H1 (cell line): ENCODE data around the gene FSIP1. TPM values are rescaled to one million over a fixed set of nuclear protein-coding genes. Genes with fewer than 3 reads are reported as not detected.

Experiments
- CHD2 ChIP-seq: IDR thresholded peaks from 2 replicates; pipeline ENCODE4 v1.6.1; 2012; ENCODE audit warnings: low read length, improper control_type of control experiment
- CHD7 ChIP-seq: fragments of 300-600 bp; sonication (generic); IDR thresholded peaks from 2 replicates; pipeline ENCODE4 v1.7.1; 2012; ENCODE audit warnings: low read length, moderate library complexity, mild to moderate bottlenecking, inconsistent platforms; ENCODE audit not compliant: insufficient replicate concordance
- EGR1 ChIP-seq: IDR thresholded peaks from 2 replicates; pipeline ENCODE4 v1.6.1; 2011; ENCODE audit warnings: low read depth, low read length, borderline replicate concordance
- FOSL1 ChIP-seq: IDR thresholded peaks from 2 replicates; pipeline ENCODE4 v1.6.1; 2011; ENCODE audit warnings: mild to moderate bottlenecking, low read depth, low read length, moderate library complexity; ENCODE audit not compliant: insufficient read depth
- HDAC2 ChIP-seq, 2 experiments: fragments of 300-600 bp in 1 of 2; sonication (generic) in 1 of 2; IDR thresholded peaks; 2 replicates each; pipeline ENCODE4 v1.6.1; 2011 to 2012; ENCODE audit warnings: low read depth in 2 of 2, low read length in 2 of 2, mild to moderate bottlenecking in 2 of 2, moderate library complexity in 2 of 2, borderline replicate concordance in 1 of 2, inconsistent platforms in 1 of 2
- RXRA ChIP-seq: IDR thresholded peaks from 2 replicates; pipeline ENCODE4 v1.6.1; 2011; ENCODE audit warnings: low read depth, mild to moderate bottlenecking, low read length, moderate library complexity; ENCODE audit not compliant: insufficient read depth
- polyA plus RNA-seq, 7 experiments: library from polyadenylated mRNA; depleted of rRNA in 3 of 7; stranded (reverse) in 5 of 7; unstranded in 2 of 7; fragments of >200 nt in 5 of 7; fragments of 200-250 nt in 2 of 7; gene quantifications; 1 replicate in 5 of 7; 2 replicates in 1 of 7; 4 replicates in 1 of 7; pipeline versions ENCODE4 v1.2.1 to v1.2.3, GENCODE V29; 2011 to 2013; ENCODE audit warnings: missing spikeins in 2 of 7, mixed read lengths in 2 of 7
- total RNA-seq: library from RNA; stranded (reverse); fragmentation: NEBNext Ultra II Directional; extraction: Animal tissue kit (Norgen Biotek cat#: 25700); gene quantifications from 2 replicates; pipeline ENCODE4 v1.2.1, GENCODE V29; 2021

The FSIP1 gene
- total and polyA plus RNA-seq, 2 of the 8 experiments (the other 6 are each of a cell fraction or from before 2014, with no cell fraction given), result 0.18 to 1.3 TPM

- TF ChIP-seq CHD7 (no peak), RXRA (no peak), EGR1 (no peak), HDAC2 (IDR thresholded peaks at IDR 0.05; ENCODE audit: borderline replicate concordance in 1 of 2, low read depth in 2 of 2, low read length in 2 of 2) (no peak), CHD2 (no peak), FOSL1 (no peak)
Measured at GRCh38 chr15:39719109-39719508, 63.5 kb downstream of the FSIP1 start (continued).
